Hepatocyte (in vitro differentiated cells): ENCODE data around the gene WDR37.

Source experiments
- EZH2 ChIP-seq: fragments of 200-600 bp; sonication (generic); IDR thresholded peaks from 2 replicates; pipeline ENCODE4 v1.6.1; 2016; ENCODE audit warnings: antibody characterized with exemption, mild to moderate bottlenecking, borderline replicate concordance
- EZH2phosphoT487 ChIP-seq: fragments of 200-600 bp; sonication (generic); IDR thresholded peaks from one replicate; pipeline ENCODE4 v1.6.1; 2018; ENCODE audit warnings: antibody characterized with exemption, mild to moderate bottlenecking, low read depth, moderate library complexity; ENCODE audit not compliant: unreplicated experiment, severe bottlenecking
- TF ChIP-seq, protein P1 (sequence below): fragments of 200-600 bp; sonication (generic); IDR thresholded peaks from 2 replicates; pipeline ENCODE4 v1.5.1; 2016; ENCODE audit warnings: antibody characterized with exemption, mild to moderate bottlenecking; ENCODE audit not compliant: poor library complexity

DNA sequence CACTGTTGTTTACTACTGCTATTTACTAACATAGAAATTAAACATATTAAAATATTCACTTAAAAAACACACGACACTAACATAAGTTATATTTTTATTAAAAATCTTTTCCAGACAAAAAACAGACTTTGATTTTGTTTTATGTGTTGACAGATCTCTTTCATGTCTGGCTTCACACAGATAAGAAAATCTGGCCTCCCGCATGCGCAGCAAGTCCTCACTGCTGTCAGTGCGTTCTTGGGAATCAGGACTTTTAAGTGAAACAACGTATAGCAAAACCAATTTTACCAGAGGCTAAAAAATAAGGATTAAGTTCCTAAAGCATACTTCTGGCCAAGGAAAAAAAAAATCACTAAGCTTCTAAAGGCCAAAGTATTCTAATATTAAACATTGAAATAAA, 6.0 kb upstream of the WDR37 start:
- TF ChIP-seq, protein P1, sequence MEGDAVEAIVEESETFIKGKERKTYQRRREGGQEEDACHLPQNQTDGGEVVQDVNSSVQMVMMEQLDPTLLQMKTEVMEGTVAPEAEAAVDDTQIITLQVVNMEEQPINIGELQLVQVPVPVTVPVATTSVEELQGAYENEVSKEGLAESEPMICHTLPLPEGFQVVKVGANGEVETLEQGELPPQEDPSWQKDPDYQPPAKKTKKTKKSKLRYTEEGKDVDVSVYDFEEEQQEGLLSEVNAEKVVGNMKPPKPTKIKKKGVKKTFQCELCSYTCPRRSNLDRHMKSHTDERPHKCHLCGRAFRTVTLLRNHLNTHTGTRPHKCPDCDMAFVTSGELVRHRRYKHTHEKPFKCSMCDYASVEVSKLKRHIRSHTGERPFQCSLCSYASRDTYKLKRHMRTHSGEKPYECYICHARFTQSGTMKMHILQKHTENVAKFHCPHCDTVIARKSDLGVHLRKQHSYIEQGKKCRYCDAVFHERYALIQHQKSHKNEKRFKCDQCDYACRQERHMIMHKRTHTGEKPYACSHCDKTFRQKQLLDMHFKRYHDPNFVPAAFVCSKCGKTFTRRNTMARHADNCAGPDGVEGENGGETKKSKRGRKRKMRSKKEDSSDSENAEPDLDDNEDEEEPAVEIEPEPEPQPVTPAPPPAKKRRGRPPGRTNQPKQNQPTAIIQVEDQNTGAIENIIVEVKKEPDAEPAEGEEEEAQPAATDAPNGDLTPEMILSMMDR = no peak
- TF ChIP-seq EZH2 (no peak), EZH2phosphoT487 (no peak)
